ENCODE measurements around the gene ZFR.
"Not testable (repeated sequence)": the region's sequence is repeated elsewhere in the genome, so short reads cannot be mapped to it uniquely, and the experiment has no call there.

ZFR gene

DNA sequence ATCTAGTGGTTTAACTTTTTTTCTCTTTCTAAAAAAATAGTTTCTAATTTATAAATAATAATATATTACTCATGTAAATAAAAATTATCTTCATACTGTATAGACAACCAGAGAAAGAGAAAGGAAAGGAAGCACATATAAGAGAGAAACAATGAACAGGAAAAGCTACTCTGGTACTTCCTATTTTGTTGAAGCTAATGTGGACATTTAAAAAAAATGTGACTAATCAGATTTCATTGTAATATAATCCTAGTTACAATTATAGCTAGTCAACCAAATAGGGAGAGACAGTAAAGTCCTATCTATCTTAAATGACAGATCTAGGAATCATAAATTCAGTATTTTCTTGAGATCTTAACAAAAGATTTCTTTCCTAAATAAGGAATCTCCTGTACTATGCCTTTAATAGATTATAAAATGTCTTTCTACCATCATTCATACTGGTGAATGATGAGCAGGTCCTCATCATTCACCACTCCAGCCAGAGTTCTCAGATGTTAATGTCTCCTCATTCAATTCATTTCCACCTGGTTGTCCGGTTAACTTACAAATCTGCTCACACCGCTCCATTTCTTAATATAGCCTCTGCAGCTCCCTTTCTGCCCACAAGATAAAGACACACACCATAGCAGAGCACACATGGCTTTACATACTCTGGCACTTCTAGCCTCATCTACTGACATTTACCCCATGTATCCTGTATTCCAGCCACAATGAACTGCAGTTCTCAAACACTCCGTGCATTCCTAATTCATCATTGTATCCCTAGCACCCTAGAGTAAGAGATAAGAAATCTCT lies 30.9 kb downstream of the ZFR start:
- DNase-seq (ENCODE audit: low read depth, low spot score): no peak

DNA sequence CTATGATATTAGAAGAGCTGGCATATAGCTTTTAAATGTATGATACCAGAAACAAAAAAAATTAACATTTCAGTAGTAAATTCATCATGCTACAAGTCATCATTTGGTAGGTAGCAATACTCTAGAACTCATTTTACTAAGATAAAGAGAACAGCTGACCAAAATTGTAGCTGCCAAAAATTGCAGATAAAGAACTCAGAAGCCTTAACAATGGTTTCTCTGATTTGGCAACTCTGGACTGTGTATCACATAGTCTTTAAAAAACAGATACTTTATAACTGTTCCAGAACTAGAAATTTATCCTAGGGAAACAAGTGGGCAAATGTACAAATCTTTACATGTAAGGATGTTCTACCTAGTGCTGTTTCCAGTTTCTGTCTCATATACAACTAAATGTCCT lies 33.9 kb downstream of the ZFR start:
- DNase-seq (ENCODE audit: low read depth, low spot score): no peak

DNA sequence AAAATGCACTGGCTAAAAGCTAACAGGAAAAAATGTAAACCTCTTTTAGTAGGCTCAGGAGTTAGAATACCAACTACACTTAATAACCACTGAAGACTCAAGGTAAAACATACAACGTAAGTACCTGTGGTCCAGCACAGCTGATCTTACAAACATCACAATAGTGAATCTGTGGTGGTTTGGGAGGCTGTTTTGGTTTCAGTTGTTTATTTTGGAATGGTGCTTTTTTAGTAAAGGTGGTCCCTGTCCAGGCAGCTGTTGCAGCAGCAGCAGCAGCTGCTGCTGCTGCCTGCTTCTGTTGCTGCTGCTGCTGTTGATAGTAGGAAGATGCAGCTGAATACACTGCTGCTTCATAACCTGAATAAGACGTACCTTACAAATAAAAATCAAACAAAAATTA lies 37.9 kb downstream of the ZFR start:
- no peak for DNase-seq (ENCODE audit: low read depth, low spot score)

DNA sequence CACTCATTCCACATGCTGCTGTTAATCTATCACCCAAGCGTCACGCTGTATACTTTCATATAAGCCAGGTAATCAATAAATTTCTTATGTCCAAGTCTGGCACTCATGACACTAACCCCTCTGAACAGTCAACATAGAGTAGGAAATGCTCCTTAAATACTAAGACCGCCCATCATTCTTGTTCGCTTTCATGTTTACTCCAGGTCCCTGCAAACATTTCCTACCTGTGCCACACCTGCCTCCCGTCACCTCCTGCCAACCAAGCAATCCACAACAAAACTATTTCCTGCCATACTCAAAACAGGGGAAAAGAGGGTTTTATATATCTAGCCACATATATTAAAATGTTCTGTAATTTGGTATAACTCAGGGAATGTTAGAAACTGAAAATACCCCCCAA lies 39.0 kb downstream of the ZFR start:
- no peak for DNase-seq (ENCODE audit: low read depth, low spot score)

DNA sequence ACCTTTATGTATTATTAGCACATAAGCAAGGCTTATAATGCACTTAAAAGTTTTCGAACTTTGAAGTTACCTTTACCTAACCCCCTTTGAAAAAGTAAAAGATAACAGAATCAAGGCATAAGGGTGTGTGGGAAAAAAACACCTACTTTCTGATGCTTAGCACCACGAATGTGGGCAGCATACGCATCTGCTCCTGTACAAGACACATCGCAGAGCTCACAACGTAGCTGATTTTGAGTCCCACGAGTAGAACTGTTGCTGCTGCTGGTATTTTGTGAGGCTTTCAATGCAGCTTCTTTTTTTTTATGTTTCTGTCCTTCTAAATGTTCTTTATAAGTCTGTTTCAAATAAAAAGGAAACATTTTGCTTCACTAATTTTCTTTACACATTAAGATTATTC lies 40.8 kb downstream of the ZFR start:
- DNase-seq (ENCODE audit: low read depth, low spot score): no peak

DNA sequence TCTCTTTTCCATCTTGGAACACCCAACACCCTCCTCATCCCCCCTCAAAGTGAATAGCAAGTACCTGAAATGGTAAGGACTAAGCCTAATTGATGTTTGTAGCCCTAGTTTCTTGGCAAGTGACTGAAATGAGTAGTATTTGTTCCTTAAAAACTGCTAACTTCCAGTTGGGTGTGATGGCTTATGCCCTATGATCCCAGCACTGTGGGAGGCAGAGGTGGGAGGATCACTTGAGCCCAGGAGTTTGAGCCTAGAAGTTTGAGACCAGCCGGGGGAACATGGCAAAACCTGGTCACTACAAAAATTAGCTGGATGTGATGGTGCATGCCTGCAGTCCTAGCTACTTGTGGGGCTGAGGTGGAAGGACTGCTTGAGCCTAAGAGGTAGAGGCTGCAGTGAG lies 44.1 kb downstream of the ZFR start:
- no peak for DNase-seq (ENCODE audit: low read depth, low spot score)

DNA sequence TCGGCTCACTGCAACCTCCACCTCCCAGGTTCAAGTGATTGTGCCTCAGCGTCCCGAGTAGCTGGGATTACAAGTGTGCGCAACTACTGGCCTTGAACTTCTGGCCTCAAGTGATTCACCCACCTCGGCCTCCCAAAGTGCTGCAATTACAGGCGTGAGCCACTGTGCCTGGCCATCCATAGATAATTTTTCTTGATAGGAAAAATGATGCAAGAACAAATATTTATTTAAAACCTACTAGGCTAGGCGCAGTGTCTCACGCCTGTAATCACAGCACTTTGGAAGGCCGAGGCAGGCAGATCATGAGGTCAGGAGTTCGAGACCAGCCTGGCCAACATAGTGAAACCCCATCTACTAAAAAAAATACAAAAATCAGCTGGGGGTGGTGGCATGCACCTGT lies 45.8 kb downstream of the ZFR start:
- not testable (repeated sequence) for DNase-seq (ENCODE audit: low read depth, low spot score)

DNA sequence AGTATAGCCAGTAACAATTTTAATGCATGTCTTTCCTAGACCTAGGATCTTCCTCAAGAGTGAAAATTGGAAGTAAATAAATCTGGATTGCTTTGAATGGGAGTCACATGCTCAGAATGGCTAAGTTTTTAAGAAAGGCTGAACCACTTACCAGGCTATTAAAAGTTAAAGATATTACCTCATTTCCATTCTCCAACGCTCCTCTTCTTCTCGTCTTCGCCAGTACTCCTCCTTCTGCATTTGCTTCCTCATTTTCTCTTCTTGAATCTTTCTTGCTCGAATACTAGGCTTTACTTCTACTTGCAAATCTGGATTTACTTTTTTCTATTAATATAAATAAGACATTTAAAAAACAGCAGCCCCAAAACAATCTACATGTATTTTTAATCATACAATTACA lies 49.6 kb downstream of the ZFR start:
- DNase-seq (ENCODE audit: low read depth, low spot score): no peak

DNA sequence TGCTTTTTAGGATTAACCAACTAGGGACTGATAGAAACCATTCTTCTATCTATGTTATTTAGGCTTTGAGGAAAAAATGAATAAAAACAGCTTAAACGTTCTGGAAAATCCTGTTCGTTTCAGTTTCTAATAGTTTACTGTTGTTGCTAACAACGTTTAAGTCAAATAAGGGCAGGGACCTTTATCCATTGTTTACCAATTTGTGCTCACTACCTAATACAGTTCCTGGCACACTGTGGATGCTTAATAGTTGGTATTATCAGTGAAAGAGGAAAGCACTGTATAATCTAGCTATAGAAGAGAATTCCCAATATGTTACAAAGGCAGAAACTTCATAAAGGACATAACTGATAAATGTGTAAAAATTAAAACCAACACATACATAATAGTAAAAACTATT lies 52.5 kb downstream of the ZFR start:
- no peak for DNase-seq (ENCODE audit: low read depth, low spot score)

DNA sequence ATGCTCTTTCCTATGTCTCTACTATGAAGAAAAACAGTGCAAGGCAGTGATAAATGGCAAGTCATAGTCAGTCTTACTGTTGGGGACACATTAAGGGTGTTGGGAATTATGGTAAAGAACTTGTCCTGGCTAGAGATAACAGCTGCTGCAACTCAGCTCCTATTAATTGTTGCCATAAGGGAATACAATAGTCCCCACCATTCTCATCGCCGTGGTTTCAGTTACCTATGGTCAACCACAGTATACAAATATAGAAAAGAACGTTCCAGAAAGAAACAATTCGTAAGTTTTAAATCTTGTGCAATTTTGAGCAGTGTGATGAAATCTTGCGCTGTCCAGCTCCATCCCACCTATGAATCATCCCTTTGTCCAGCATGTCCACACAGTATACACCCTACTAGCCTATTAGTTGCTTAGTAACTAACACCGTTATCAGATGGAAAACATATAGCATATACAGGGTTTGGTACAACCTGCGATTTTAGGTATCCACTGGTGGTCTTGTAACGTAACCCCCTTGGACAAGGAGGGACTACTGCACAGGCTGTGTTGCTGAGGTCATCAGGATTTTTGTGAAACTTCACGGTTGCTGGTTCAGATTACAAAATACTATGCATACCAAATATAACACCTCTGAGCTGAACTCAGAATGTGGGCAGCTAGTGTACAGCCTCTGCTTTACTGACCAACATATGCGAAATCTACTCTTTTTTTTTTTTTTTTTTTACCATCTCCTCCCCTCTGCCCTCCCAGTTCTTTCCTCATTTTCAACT lies 53.5 kb downstream of the ZFR start:
- DNase-seq (ENCODE audit: low read depth, low spot score): peak; percentile 60

DNA sequence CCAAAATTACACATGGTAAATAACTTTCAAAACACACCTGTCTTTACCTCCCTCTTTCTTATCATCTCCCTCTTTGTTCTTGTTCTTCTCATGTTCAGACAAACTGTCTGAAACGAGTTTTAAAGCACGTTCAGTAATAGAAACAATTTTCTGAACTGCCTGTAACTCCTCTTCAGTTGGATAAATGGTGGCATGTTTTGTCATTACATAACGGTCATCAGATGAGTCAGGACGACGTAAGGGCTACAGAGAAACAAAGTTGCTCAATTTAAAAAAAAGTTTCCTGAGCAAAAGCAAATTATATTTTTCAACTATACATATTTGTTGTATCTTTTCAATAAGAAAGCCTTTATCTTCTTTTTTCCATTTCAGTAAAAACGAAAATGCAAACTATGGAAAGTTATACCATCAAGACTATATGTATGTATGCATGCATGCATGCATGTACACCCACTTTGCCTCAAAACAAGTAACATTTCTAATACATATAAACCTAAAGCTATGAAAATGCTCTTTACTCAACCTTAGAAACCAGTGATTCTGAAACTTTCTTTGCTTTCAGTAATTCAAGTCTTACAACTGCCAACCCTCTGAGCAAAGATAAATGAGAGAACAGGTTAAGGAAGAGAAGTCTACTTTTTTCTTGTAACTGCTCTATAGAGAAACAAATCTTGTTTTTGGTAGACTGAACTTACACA lies 56.0 kb downstream of the ZFR start:
- DNase-seq (ENCODE audit: low read depth, low spot score): peak; percentile 19

DNA sequence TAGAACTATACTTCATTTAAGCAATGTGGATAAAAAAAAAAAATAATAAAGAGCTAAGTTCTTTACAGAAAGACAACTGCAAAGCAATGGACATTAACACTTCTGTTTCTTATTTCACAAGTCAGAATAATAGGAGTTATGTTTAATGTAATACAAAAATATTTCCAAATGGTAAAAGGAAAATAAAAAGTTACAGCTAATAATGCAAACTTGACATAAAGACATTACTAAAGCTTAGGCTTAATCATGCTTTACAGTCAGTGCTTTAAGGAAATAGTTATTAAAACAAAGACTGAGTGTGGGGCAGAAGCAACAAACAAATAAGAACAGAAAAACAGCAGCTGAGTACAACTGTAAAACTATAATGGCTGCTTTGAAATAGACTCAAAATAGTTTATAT lies 56.7 kb downstream of the ZFR start:
- no peak for DNase-seq (ENCODE audit: low read depth, low spot score)

DNA sequence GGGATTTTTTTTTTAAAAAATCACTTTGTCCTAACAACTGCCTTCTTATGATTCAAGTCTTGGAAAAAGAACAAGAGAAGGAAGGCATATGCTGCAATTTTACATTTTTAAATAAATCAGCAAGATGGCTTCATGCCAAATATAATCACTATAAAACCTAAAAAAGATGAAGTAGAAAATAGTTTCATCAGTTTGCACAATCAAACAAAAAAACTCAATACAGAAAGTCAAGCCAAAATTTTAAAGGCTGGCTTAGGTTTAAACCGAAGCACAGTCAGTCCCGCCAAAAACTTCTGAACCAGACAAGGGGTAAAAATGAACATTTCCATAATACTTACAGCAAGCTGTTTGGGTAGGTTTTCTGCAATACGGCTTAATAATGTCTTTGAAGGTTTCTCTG lies 57.3 kb downstream of the ZFR start:
- DNase-seq (ENCODE audit: low read depth, low spot score): no peak

DNA sequence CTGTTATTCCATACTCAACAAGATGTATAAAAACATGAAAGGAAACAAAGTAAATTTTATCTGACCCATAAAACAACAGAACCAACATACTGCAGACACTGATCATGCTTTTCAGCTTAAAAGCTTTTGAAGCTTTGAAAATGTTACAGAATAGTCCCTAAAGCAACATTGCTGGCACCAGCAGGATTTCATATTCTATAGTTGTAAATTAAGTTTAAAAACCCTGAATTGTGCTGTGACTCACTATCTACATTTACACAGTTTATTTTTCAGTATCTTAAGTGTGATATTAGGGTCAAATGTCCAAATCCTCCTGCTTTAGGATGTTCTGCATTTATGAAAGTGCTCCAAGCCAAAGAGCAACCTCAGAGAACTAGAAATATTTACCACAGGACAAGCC lies 59.9 kb downstream of the ZFR start:
- no peak for DNase-seq (ENCODE audit: low read depth, low spot score)

DNA sequence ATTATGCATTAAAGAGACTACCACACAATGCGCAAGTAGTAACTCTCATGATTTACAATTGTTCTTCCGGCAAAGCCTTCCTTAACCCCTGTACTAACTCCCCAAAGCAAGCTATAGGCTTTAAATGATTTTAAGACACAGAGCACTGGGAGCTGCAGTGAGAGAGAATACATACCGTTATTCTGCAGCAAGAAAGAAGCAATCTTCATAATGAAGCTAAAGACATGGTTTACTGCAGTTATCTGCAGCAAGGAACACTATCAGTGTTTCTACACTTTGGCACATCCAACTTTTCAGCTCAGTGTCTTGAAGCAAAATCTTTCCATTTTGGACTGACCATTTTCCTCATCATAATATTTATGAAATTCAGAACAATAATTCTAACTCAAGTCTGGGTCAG lies 61.0 kb downstream of the ZFR start:
- no peak for DNase-seq (ENCODE audit: low read depth, low spot score)

DNA sequence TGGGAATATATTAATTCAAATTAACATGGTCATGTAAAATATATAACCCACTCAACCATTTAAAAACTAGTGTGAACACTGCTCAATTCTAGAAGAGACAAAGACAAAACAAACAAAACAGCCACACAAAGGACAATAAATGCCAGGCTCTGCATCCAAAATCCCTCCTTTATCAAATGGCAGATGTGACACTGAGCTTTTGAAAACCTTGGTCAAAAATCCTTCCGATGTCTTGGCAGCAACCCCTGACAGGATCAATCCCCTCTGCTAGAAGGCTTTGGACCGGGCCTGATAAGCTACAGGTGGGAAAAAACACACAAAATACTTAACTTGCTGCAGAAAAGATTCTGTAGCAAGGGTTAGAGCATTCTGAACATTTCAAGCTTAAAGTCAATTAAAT lies 61.5 kb downstream of the ZFR start:
- DNase-seq (ENCODE audit: low read depth, low spot score): no peak

DNA sequence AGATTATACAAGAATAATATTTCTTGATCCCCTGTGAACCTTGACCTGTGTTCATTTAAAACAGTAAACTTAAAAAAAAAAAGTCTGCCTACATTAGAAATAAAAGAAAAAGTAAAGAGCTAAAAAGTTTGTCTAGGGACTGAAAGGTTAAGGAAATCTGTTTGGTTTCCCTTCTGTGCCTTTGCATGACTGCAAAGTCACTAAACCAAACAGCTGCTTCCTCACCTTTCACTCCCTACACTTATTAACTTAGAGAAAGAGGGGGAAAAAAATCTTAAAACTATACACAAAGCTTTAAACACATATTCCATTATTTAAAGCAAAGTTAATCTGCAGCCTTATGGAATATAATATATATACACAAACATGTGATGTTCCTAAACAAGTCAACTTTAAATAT lies 65.1 kb downstream of the ZFR start:
- DNase-seq (ENCODE audit: low read depth, low spot score): no peak

DNA sequence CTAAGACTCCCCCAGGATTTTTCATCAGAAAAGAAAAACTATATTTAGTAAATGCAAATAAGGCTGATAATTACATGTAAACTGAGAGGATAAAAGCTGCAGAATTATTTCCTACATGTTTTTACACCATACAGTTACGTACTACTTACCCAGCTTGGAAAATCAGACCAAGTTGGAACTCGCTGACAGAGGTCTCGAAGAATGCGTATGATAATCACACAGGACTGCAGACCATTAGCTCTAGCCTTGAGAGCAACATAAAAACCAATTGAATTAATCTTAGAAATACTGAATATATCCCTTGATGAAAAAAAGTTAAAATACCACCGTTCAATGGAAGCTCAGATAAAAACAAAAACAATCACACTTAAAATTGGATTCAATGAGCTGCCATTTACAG lies 65.6 kb downstream of the ZFR start:
- peak; percentile 10 for DNase-seq (ENCODE audit: low read depth, low spot score)

DNA sequence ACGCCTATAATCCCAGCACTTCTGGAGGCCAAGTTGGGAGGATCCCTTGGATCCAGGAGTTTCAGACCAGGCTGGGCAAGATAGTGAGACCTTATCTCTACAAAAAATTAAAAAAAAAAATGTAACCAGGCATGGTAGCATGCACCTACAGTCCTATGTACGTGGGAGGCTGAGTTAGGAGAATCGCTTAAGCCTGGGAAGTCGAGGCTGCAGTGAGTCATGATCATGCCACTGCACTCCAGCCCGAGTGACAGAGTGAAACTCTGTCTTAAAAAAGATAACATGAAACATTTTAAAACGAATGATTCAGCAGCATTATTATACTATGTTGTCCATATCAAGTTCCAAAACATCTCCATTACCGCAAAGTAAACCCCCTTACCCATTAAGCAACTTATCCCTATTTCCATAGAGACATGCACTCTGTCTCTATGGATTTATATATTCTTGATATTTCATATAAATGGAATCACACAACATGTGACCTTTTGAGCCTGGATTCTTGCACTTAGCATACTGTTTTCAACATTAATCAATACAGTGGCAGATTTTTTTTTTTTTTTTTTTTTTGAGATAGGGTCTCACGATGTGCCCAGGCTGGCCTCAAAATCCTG lies 74.9 kb downstream of the ZFR start:
- DNase-seq (ENCODE audit: low read depth, low spot score): no peak

DNA sequence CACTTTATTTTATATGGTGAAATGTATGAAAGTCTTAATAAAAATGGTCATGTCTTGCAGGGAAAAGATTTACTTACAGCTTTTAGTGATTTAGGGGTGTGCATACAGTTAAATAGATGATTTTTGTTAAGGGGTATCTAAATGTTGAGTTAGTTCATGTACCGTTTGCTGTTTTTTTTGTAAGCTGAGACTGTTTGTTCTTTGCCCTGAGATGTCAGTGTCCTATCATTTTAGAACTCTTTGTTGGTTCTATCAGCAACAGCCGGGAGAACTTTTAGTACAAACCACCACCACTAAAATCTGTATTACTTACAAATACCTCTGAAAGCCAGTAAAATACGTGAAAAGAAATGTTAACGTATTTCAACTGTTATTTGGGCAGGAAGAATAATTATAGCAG lies 75.5 kb downstream of the ZFR start:
- no peak for DNase-seq (ENCODE audit: low read depth, low spot score)

DNA sequence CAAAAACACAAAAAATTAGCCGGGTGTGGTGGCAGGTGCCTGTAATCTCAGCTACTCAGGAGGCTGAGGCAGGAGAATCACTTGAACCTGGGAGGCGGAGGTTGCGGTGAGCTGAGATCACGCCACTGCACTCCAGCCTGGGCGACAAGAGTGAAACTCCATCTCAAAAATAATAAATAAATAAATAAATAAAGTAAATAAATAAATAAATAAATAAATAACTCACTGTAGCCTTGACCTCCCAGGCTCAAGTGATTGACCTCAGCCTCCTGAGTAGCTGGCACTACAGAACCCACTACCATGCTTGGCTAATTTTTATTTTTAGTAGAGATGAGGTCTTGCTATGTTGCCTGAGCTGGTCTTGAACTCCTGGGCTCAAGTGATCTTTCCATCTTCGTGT lies 77.3 kb downstream of the ZFR start:
- DNase-seq (ENCODE audit: low read depth, low spot score): not testable (repeated sequence)

DNA sequence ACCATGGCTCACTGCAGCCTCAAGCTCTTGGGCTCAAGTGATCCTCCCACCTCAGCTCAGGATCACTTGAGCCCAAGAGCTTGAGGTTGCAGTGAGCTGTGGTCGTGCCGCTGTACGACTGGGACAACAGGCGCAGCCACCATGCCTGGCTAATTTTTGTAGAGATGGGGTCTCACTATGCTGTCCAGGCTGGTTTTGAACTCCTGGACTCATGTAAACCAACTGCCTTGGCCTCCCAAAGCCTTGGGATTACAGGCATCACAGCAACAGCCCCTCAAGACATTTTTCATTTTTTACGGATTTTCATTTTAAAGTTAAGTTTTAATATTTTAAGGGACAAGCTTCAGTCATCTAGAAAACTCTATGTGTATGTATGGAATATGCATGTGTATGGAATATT lies 78.9 kb downstream of the ZFR start:
- no peak for DNase-seq (ENCODE audit: low read depth, low spot score)
